ENCODE results near the gene GAST. TPM values are rescaled to one million over a fixed set of nuclear protein-coding genes. Genes with fewer than 3 reads are reported as not detected.
"Not testable (repeated sequence)": the region's sequence is repeated elsewhere in the genome, so short reads cannot be mapped to it uniquely, and the experiment has no call there.

GAST gene
- total RNA-seq, 4 donors from 2014 or later = not detected

GRCh38 chr17:41667280-41668041 is 44.7 kb upstream of the GAST start:
- in situ Hi-C loops (cut with MboI; ENCODE audit: low pct_ligation_motif_present in 1 of 4, low pct_unique_long_range_greater_than_20kb in 1 of 4, low sequenced_read_pairs in 3 of 4) (loop anchor here (5.0 to 25.0 kb wide), 6 partner anchors 120 to 1055 kb away; partner anchors contain the start of gene KRT10 (in 2 of the 4)), intact Hi-C loops (cut with DNase I; ENCODE audit: low total_unique reads) (loop anchor here (10.0 kb wide), 2 partner anchors 763 to 863 kb away; no protein-coding TSS in a partner anchor)
- H3K9me3 ChIP-seq = no peaks in the 10 kb centered on the region
- DNase-seq = no peak
- peak overlapping the region; percentile 84 to 88 (median 86) for H3K27ac ChIP-seq
- H3K36me3 ChIP-seq = no peaks in the 10 kb centered on the region
- peaks cover 0 to 25% (median 21%) of the 10 kb centered on the region in 4 donors for H3K4me1 ChIP-seq
- no peaks in the 10 kb centered on the region for H3K27me3 ChIP-seq
- TF ChIP-seq POLR2AphosphoS5 (IDR thresholded peaks at IDR 0.05) = no peak
- TF ChIP-seq CTCF (IDR thresholded peaks at IDR 0.05) = peak in 1 of 5 experiments; percentile 3
- WGBS, 2 donors (ENCODE audit: low coverage in 1 of 2) = 41 to 49% methylated on average over 4 to 23 of the region's 23 CpGs
- H3K4me3 ChIP-seq = no peak overlapping the region

- WGBS, 2 donors (ENCODE audit: low coverage in 1 of 2) = 87% methylated on average over 7 of the region's 7 CpGs; no CpG with 5 or more reads in 1 of the 2 donors
- no peak overlapping the region for H3K27ac ChIP-seq
- no peaks in the 10 kb centered on the region for H3K36me3 ChIP-seq
- H3K9me3 ChIP-seq = no peaks in the 10 kb centered on the region
- DNase-seq = no peak
- no peak overlapping the region for H3K4me3 ChIP-seq
- in situ Hi-C loops (cut with MboI; ENCODE audit: low pct_ligation_motif_present in 1 of 4, low pct_unique_long_range_greater_than_20kb in 1 of 4, low sequenced_read_pairs in 3 of 4) = loop anchor here (25.0 kb wide), 2 partner anchors 860 to 1060 kb away; partner anchors contain the start of gene KRT10 (in 2 of the 4)
- no peak for TF ChIP-seq CTCF (IDR thresholded peaks at IDR 0.05)
- TF ChIP-seq EP300 (IDR thresholded peaks at IDR 0.05; ENCODE audit: low read depth) = no peak
- TF ChIP-seq POLR2AphosphoS5 (IDR thresholded peaks at IDR 0.05) = no peak
- no peak for TF ChIP-seq POLR2A (IDR thresholded peaks at IDR 0.05)
- H3K27me3 ChIP-seq = no peaks in the 10 kb centered on the region
- H3K4me1 ChIP-seq = peaks cover 0 to 11% (median 3%) of the 10 kb centered on the region in 4 donors
- intact Hi-C loops (cut with DNase I; ENCODE audit: low total_unique reads) = no loop called here
Observed at GRCh38 chr17:41672153-41672552, 40.0 kb upstream of the GAST start.

GRCh38 chr17:41675157-41676057 is 36.7 kb upstream of the GAST start:
- H3K36me3 ChIP-seq; H3K27ac ChIP-seq; DNase-seq; in situ Hi-C loops (cut with MboI; ENCODE audit: low pct_ligation_motif_present in 1 of 4, low pct_unique_long_range_greater_than_20kb in 1 of 4, low sequenced_read_pairs in 3 of 4); intact Hi-C loops (cut with DNase I; ENCODE audit: low total_unique reads); H3K4me3 ChIP-seq; H3K9me3 ChIP-seq; H3K27me3 ChIP-seq: not testable (repeated sequence)
- peaks cover 0 to 21% (median 4%) of the 10 kb centered on the region in 4 donors for H3K4me1 ChIP-seq
- 59 to 83% methylated on average over 4 to 7 of the region's 7 CpGs for WGBS, 2 donors (ENCODE audit: low coverage in 1 of 2)

- Histone ChIP-seq H3K9me3 (no peaks in the 10 kb centered on the region), H3K4me1 (peaks cover 0 to 21% (median 4%) of the 10 kb centered on the region in 4 donors), H3K27me3 (no peaks in the 10 kb centered on the region), H3K27ac (no peak overlapping the region), H3K4me3 (no peak overlapping the region), H3K36me3 (no peaks in the 10 kb centered on the region)
- in situ Hi-C loops (cut with MboI; ENCODE audit: low pct_ligation_motif_present in 1 of 4, low pct_unique_long_range_greater_than_20kb in 1 of 4, low sequenced_read_pairs in 3 of 4) = no loop called here
- DNase-seq = no peak
- WGBS, 2 donors (ENCODE audit: low coverage in 1 of 2) = 49 to 69% methylated on average over 3 of the region's 3 CpGs
- no peak for TF ChIP-seq POLR2AphosphoS5 (IDR thresholded peaks at IDR 0.05)
- no peak for TF ChIP-seq CTCF (IDR thresholded peaks at IDR 0.05)
- intact Hi-C loops (cut with DNase I; ENCODE audit: low total_unique reads) = no loop called here
Observed at GRCh38 chr17:41676058-41676419, 36.1 kb upstream of the GAST start.

Measured in transverse colon (tissue), 4 donors.